Posterior vena cava (tissue), 2 donors: ENCODE data around the gene TRMT13. TPM values are rescaled to one million over a fixed set of nuclear protein-coding genes. Genes with fewer than 3 reads are reported as not detected.
"Not testable (repeated sequence)": the region's sequence is repeated elsewhere in the genome, so short reads cannot be mapped to it uniquely, and the experiment has no call there.

Source experiments
- DNase-seq: peaks from one replicate; pipeline ENCODE4 v3.0.0-alpha.2; 2020; ENCODE audit warnings: low spot score
- intact Hi-C, 2 donors: fragments of 100-400 bp; cut with DNase I; formaldehyde crosslinking; loops; one replicate each; pipeline versions ENCODE4 v1.14.1 to v1.14.2; 2022 to 2023
- total RNA-seq, 2 donors: library from RNA; stranded (reverse); fragmentation: NEBNext Ultra II Directional; extraction: Animal tissue kit (Norgen Biotek cat#: 25700); gene quantifications; one replicate each; pipeline ENCODE4 v1.2.1, GENCODE V29; 2021
- donor health status: DM: yes; HTN: yes; CAD: no.
- donor health status: DM: yes; HTN: yes; CAD: no.

Gene TRMT13
- total RNA-seq, 2 donors from 2014 or later: 12.6 to 17.7 TPM

DNA sequence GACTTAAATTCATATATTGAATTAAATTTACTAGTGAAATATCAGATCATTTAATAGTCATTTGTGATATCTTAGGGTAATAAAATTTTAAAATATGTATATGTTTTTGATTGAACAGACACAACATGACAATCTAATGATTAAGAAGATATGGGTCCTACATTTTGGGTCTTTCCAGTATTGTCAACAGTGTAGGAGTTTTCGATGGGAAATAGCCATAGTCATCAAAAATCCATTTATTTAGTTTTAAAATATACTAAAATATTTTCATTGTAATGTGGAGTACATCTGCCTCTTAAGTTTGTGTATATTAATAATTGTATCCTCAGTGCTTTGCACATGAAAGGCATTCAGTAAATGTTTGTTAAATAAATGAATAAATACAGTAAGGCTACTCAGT is 14.0 kb downstream of the TRMT13 start:
- intact Hi-C loops: loop anchor here in 1 of 2 donors (10.0 kb wide), 1 partner anchor 262 kb away; no protein-coding TSS in a partner anchor

DNA sequence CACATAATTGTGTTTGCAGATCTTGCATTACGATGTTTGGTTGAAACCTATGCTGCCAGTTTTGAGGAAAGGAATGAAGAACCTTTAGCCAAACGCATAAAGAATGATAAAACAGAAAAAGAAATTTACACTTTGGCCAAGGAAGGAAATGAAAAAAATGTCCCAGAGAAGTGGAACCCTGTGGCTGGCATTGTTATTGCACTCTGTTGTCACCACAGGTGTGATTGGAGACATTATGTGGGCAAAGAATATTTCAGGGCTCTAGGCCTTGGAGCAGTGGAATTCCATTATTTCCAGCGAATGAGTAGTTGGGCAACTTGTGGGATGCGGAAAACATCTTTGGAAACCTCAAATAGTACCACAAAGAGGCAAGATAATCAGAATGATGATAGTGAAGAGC is 14.9 kb downstream of the TRMT13 start:
- intact Hi-C loops: loop anchor here in 1 of 2 donors (10.0 kb wide), 1 partner anchor 263 kb away; no protein-coding TSS in a partner anchor
- no peak for DNase-seq

More for the DNA sequence above, 14.0 kb downstream of the TRMT13 start:
- no peak for DNase-seq

DNA sequence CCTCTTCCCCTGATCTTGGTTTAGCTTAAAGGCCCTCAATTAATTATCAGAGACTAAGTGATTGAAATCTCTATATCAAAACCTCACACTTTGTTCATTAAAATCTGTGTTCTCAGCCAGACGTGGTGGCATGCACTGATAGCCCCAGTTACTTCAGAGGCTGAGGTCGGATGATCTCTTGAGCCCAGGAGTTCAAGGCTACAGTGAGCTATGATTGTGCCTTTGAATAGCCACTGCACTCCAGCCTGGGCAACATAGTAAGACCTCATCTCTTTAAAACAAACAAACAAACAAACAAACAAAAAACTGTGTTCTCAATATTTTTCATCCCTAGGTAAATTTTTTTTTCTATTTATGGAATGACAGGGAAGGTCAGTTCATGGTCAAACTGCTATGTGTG is 18.7 kb downstream of the TRMT13 start:
- intact Hi-C loops: no loop called here
- DNase-seq: no peak

DNA sequence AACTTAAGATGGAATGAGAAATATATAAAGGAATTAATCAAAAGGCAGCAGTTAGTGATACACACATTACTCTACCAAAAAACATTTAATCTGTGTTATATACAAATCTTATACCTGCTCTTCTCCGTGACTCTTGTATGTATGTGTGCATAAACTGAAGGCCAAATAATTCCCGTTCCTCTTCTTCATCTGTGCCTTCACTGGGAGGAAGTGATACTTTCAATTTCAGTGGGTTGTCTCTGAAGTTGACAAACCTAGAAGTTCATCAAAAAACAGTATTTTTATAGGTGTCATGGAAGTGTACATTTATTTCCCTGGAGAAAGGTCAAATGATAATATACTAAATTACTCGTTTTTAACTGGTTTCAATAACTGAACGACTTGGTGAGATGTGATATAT is 19.3 kb downstream of the TRMT13 start:
- intact Hi-C loops: no loop called here
- no peak for DNase-seq

DNA sequence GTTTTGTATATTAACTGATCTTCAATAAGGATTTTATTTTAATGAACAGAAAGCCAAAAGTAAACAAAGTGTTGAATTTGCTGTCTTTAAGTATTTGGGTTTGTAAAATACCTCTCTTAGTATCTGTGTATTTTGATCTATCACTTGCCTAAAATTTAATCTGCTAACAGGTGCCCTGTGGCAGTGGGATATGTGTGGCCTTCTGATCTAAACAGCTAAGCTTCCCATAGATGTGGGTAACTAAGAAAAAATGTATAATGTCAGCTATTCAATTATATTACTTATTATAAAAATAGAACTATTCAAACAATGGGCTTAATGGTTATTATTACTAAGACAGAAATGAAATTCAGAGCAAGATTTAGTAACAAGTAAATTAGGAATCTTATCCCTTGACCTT is 29.9 kb downstream of the TRMT13 start:
- intact Hi-C loops: no loop called here
- DNase-seq: no peak

DNA sequence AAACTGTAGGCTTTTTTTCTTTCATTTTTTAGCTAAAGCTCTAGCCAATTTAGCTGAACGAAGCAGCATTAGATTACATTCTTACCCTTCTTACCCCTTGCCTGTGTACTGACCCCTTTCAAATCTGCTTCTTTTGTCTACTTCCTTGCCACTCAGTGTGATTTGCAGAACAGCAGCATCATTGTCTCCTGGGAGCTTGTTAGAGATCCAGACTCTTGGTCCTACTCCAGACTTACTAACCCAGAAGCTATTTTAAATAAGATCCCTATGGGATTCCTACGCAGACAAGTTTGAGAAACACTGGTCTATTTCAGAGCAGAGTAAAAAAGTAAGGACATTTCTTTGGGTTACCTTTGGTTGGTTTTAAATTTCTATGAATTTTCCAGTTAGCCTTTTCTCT is 31.3 kb downstream of the TRMT13 start:
- intact Hi-C loops: no loop called here
- DNase-seq: no peak

DNA sequence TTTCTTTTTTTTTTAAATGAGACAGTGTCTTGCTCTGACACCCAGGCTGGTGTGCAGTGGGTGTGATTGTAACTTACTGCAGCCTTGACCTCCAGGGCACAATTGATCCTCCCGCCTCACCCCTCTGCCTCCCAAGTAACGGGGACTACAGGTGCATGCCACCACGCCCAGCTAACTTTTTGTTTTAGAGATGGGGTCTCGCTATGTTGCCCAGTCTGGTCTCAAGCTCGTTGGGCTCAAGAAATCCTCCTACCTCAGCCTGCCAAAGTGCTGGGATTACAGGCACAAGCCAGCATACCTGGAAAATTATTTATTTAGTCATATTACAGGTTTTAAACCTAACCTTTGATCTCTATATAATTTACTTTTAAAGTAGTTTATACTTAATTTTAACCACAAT is 31.7 kb downstream of the TRMT13 start:
- no peak for DNase-seq
- intact Hi-C loops: no loop called here

DNA sequence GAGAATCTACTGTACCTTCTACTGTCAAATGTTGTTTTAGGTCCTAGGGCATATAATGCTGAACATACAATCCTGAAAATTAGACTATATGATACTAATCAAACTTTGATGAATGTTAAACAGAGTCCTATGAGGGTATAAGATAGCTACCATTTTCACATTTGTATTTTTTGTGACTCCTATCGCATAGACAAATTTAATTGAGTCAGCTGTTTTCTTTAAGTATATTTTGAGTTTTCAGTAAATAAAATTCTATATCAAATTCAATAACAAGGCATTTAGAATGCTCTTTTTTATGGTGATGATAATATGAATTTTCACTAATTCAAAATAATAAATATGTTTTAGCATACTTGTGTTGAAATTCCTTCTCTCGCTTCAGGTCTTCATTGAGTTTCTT is 35.1 kb downstream of the TRMT13 start:
- intact Hi-C loops: no loop called here
- no peak for DNase-seq

DNA sequence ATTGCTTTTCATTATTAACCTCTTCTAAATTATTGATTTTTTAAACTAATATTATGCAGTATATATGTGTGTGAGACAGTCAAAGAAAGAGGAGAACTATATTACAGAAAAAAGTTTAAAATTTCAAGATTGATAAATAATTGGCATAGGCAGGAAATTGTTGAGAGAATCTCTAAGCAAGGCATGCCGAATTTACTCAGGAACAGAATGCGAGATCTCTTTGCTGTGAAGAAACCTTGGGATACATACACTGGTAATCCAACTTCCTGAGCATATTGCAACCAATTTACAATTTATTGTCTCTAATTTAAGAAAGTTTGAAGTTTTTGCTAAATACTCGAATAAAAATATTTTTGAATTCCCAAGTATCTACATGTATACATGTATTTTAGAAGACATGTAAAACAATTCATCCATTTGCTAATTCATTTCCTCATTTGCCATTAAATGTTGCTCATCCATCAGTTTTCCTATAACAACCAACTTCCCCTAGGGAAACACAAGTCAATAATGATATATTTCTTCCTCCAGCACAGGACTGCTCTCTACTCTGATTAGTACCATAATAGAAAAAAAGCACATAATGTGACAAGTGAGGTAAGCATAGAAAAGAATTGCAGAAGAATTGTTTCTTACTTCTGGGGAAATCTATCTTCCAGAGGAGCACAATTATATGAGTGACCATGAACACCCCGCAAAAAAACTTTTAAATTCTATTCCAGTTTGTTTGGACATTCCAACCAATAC is 44.5 kb downstream of the TRMT13 start:
- DNase-seq: no peak
- intact Hi-C loops: no loop called here

DNA sequence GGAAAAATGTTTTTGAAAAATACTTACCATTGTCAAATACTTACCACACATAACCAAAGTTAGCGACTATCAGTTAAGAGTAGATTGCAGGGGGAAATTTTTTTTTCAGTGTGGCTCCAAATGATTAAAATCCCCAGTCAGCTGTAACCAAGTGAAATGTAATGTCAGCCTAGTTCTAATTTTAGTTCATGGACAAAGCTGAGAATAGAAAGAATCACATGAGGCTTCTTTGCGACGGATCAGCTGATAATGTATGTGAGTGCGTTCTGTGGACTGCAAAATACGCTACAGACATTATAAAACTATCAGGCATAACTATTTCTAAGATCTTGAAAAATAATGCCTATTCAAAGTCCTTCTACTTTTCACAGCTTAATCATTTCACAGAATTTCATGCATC is 45.1 kb downstream of the TRMT13 start, which contains the start of gene LRRC39:
Gene LRRC39, minus strand, starts transcription at position 166 of the 400 bp plus-strand sequence. CDS start 9,740 bp downstream, outside the sequence.
- intact Hi-C loops: no loop called here
- no peak for DNase-seq

DNA sequence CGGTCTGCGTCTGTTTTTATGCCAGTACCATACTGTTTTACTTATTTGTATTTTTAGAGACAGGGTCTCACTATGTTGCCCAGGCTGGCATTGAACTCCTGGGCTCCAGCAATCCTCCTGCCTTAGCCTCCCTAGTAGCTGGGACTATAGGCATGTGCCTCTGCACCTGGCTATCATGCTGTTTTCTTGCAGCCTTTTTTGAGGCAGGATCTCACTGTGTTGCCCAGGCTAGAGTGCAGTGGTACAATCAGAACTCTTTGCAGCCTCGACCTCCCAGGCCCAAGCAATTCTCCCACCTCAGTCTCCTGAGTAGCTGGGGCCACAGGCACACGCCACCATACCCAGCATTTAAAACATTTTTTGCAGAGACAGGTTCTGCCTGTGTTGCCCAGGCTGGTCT is 50.4 kb downstream of the TRMT13 start:
- intact Hi-C loops: no loop called here
- no peak for DNase-seq

DNA sequence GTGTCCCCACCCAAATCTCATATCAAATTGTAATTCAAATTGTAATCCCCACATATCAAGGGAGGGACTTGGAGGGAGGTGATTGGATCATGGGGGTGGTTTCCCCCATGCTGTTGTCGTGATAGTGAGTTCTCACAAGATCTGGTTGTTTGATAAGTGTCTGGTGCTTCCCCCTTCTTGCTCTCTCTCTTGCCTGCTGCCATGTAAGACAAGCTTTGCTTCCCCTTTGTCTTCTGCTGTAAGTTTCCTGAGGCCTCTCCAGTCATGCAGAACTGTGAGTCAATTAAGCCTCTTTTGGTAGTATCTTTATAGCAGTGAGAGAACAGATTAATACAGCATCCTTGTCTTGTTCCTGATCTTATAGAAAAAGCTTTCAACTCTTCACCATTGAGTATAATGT is 51.6 kb downstream of the TRMT13 start:
- no peak for DNase-seq
- intact Hi-C loops: no loop called here

DNA sequence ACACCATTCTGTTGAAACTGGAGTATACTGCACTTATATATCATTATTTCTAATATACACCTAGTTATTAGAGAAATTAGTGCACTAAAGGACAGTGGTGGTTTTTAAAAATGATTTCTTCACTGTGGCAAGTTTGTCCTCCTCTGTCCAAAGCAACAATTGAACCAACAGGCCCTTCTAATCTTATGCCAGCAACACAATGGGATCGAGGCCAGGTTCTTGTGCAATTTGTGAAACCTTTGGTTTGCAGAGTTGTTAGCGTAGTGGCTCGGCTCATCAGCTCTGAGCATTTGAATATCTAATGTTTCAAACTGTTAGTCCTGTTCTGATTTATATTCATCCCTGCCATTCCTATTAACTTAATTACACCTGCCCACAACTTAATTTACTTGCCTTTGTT is 54.9 kb downstream of the TRMT13 start:
- intact Hi-C loops: no loop called here
- DNase-seq: no peak

DNA sequence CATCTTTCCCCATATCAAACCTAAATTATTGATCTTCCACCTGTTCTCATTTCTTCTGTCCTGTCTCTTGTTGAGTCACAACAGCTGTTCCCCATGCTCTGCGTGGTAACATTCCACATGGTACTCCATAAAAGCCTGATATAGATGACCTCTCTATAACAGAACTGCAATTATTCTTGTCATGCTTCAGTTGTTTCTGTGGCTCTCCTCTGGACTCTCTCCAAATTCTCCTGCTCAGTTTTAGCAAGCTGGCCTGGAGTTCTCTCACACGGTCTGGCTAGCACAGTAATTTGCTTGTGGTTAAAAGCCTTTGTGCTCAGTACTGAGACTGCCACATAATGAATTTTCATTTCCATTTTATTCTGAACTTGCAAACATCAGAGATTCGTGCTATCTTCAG is 55.7 kb downstream of the TRMT13 start:
- no peak for DNase-seq
- intact Hi-C loops: no loop called here

DNA sequence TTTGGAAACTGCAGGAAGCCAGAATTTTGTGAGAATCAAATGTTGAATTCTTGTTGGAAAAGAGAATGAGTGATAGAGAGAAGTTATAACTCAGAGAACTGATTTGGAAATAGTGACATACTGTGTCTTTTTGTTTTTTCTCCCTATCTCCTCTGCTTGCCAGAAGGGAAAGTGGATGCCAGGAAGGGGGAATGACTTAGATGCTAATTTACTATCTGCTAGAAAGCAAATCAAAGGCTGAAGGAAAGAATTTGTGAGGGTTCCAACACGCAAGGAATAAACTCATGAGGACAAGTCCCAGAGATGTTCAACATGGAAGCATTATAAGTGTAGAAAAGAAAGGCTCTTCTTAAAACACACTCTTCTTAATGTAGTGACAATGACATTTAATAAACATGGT is 65.6 kb downstream of the TRMT13 start:
- no peak for DNase-seq
- intact Hi-C loops: no loop called here

DNA sequence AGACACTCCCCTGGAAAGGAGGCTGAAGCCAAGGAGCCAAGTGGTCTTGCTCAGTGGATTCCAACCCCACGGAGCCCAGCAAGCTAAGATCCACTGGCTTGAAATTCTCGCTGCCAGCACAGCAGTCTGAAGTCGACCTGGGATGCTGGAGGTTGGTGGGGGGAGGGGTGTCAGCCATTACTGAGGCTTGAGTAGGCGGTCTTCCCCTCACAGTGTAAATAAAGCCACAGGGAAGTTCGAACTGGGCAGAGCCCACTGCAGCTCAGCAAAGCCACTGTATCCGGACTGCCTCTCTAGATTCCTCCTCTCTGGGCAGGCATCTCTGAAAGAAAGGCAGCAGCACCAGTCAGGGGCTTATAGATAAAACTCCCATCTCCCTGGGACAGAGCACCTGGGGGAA is 67.1 kb downstream of the TRMT13 start:
- DNase-seq, intact Hi-C loops: not testable (repeated sequence)

Other genes with a start within 250 kb of the TRMT13 start
- 10 to 100 TPM; 23.6 to 25.7 TPM for gene SLC35A3, start 163.2 kb upstream of the TRMT13 start, total RNA-seq
- 1 to 10 TPM; 2.3 to 2.9 TPM for gene SASS6, start 233 bp upstream of the TRMT13 start, total RNA-seq
- gene LRRC39, start 45.1 kb downstream of the TRMT13 start, total RNA-seq: under 1 TPM; 0.51 to 0.71 TPM
- 10 to 100 TPM; 11.6 to 13.3 TPM for gene DBT, start 116.7 kb downstream of the TRMT13 start, total RNA-seq
- 10 to 100 TPM; 19.7 to 29.4 TPM for gene RTCA, start 133.1 kb downstream of the TRMT13 start, total RNA-seq
- gene CDC14A, start 219.3 kb downstream of the TRMT13 start, total RNA-seq: 1 to 10 TPM; 6.5 to 7.5 TPM